K562 (cell line): Measurements from ENCODE around the gene GNAZ. TPM values are rescaled to one million over a fixed set of nuclear protein-coding genes. Genes with fewer than 3 reads are reported as not detected.
A peak's percentile ranks its signal among the peaks of the same experiment; 100 is the strongest.

Source experiments
- ATAC-seq: fragments of 200-7000 bp; cut with Tn5 transposase; 3 replicates; pipeline ENCODE4 v1.9.1; 2020; ENCODE audit warnings: moderate library complexity
- BruUV-seq: library from RNA; stranded (reverse); fragments of 400-500 nt; replicated peaks from 2 replicates; lab custom pipeline; 2021; lab: Mats Ljungman, UMichigan
- CTCF ChIA-PET: fragments of 300-600 bp; formaldehyde crosslinking; extraction: SDS; loops from one replicate; lab custom pipeline; 2021; ENCODE audit warnings: low intra/inter-chr PET ratio; lab: Yijun Ruan, JAX
- POLR2A ChIA-PET: fragments of 300-600, 350-650 bp; sonication (Branson Sonifier 250); formaldehyde crosslinking; extraction: SDS; loops from one replicate; lab custom pipeline; 2021; ENCODE audit warnings: antibody characterized with exemption, inconsistent platforms; lab: Yijun Ruan, JAX
- DNase-seq, 4 experiments: peaks; one replicate each; pipeline versions ENCODE4 v3.0.0 to v3.0.0-alpha.2; 2011 to 2018; ENCODE audit warnings: low spot score in 3 of 4, mixed read lengths in 3 of 4; ENCODE audit errors: extremely low read depth in 1 of 4
- FAIRE-seq: peaks from 2 replicates; lab custom pipeline; 2011; peaks lifted over from hg19 to GRCh38; lab: Jason Lieb, UNC
- H2AFZ ChIP-seq: 2 replicates; pipeline ENCODE4 v1.6.0; 2011; ENCODE audit warnings: low read depth, low read length, control low read depth, inconsistent platforms
- H3K27ac ChIP-seq: fragments of 200-600 bp; 3 replicates; pipeline ENCODE4 v1.8.0; 2011; ENCODE audit warnings: low read depth, mild to moderate bottlenecking, control low read depth, inconsistent platforms, low read length, moderate library complexity, mixed read lengths; ENCODE audit errors: extremely low read depth
- H3K27me3 ChIP-seq, 2 experiments: fragments of 300-600 bp in 1 of 2; 2 replicates in 1 of 2; 3 replicates in 1 of 2; pipeline versions ENCODE4 v1.6.0 to v1.8.0; 2011; ENCODE audit warnings: inconsistent platforms in 2 of 2, low read length in 2 of 2, mild to moderate bottlenecking in 1 of 2, mixed read lengths in 1 of 2, moderate library complexity in 1 of 2; ENCODE audit not compliant: control insufficient read depth in 2 of 2, insufficient read depth in 2 of 2
- H3K36me3 ChIP-seq: fragments of 300-600 bp; 3 replicates; pipeline ENCODE4 v1.8.0; 2011; ENCODE audit warnings: mild to moderate bottlenecking, low read length, inconsistent platforms; ENCODE audit not compliant: control insufficient read depth, insufficient read depth
- H3K4me1 ChIP-seq, 2 experiments: fragments of 200-600 bp in 1 of 2; replicated peaks in 1 of 2; 2 replicates in 1 of 2; 3 replicates in 1 of 2; pipeline versions ENCODE4 v1.5.1 to v1.8.0; 2011; ENCODE audit warnings: inconsistent platforms in 2 of 2, low read length in 2 of 2, mild to moderate bottlenecking in 1 of 2, mixed read lengths in 1 of 2, moderate library complexity in 1 of 2; ENCODE audit not compliant: control insufficient read depth in 2 of 2, insufficient read depth in 2 of 2
- H3K4me2 ChIP-seq: 2 replicates; pipeline ENCODE4 v1.6.1; 2011; ENCODE audit warnings: low read length, control low read depth, inconsistent platforms, mixed read lengths; ENCODE audit not compliant: insufficient read depth
- H3K4me3 ChIP-seq: fragments of 200-600 bp; sonication (generic), shearing (Covaris generic); 2 replicates; pipeline ENCODE4 v1.5.1; 2016; ENCODE audit warnings: control low read depth, inconsistent platforms
- H3K79me2 ChIP-seq: fragments of 200-600 bp; 3 replicates; pipeline ENCODE4 v1.8.0; 2011; ENCODE audit warnings: low read length, inconsistent platforms; ENCODE audit not compliant: control insufficient read depth, insufficient read depth
- H3K9ac ChIP-seq, 2 experiments: 2 replicates each; pipeline versions ENCODE4 v1.6.0 to v1.6.1; 2011; ENCODE audit warnings: low read depth in 2 of 2, low read length in 2 of 2, control low read depth in 1 of 2, inconsistent platforms in 1 of 2, mild to moderate bottlenecking in 1 of 2, mixed read lengths in 1 of 2; ENCODE audit not compliant: insufficient read depth in 1 of 2
- H3K9me1 ChIP-seq: one replicate; pipeline ENCODE4 v1.6.0; 2011; ENCODE audit warnings: inconsistent platforms, mild to moderate bottlenecking, low read length, moderate library complexity; ENCODE audit not compliant: control insufficient read depth, insufficient read depth
- H3K9me3 ChIP-seq: replicated peaks from 2 replicates; pipeline ENCODE4 v1.5.1; 2011; ENCODE audit warnings: low read depth, low read length, inconsistent platforms; ENCODE audit not compliant: control insufficient read depth, insufficient read depth
- H4K20me1 ChIP-seq: replicated peaks from 2 replicates; pipeline ENCODE4 v1.6.1; 2011; ENCODE audit warnings: low read length, inconsistent platforms, mixed read lengths; ENCODE audit not compliant: control insufficient read depth, insufficient read depth
- CGGBP1 ChIP-seq: fragments of 250-450 bp; sonication (Bioruptor Pico); IDR thresholded peaks from 2 replicates; pipeline ENCODE4 v1.9.0; 2021; ENCODE audit warnings: mild to moderate bottlenecking
- CTCF ChIP-seq, 3 experiments: IDR thresholded peaks in 2 of 3; conservative IDR thresholded peaks in 1 of 3; 2 replicates each; pipeline ENCODE4 v1.5.1; 2011 to 2012; ENCODE audit warnings: low read length in 3 of 3, mild to moderate bottlenecking in 3 of 3, control low read depth in 2 of 3, improper control_type of control experiment in 1 of 3, inconsistent platforms in 1 of 3, low read depth in 1 of 3, mixed read lengths in 1 of 3, moderate library complexity in 1 of 3; ENCODE audit not compliant: insufficient read depth in 2 of 3
- GATAD2B ChIP-seq: fragments of 450-650 bp; IDR thresholded peaks from 2 replicates; pipeline ENCODE4 v1.6.1; 2017; ENCODE audit warnings: mild to moderate bottlenecking, borderline replicate concordance
- SIX5 ChIP-seq, 2 experiments: IDR thresholded peaks; 2 replicates each; pipeline ENCODE4 v1.6.1; 2011; ENCODE audit warnings: low read length in 2 of 2, borderline replicate concordance in 1 of 2, low read depth in 1 of 2, mild to moderate bottlenecking in 1 of 2, moderate library complexity in 1 of 2; ENCODE audit not compliant: insufficient read depth in 1 of 2
- SNRNP70 ChIP-seq: fragments of 200-400 bp; formaldehyde crosslinking; optimal IDR thresholded peaks from 2 replicates; pipeline ENCODE3; 2017; ENCODE audit warnings: low read depth, low read length
- XRCC3 ChIP-seq: fragments of 450-650 bp; IDR thresholded peaks from 2 replicates; pipeline ENCODE4 v1.6.1; 2017; ENCODE audit warnings: mild to moderate bottlenecking, moderate library complexity
- WGBS: fragments of 100-300 bp; shearing (Covaris generic); methylation state at CpG from one replicate; pipeline ENCODE4 v1.1.6; 2016; ENCODE audit warnings: low coverage, mixed read lengths; ENCODE audit not compliant: insufficient coverage; ENCODE audit errors: missing lambda C conversion rate; 5-methylcytosine and 5-hydroxymethylcytosine counted together
- in situ Hi-C: fragments of 300-500 bp; cut with MboI; formaldehyde crosslinking; loops from 4 replicates; pipeline ENCODE4 v1.15.0; 2018; ENCODE audit warnings: inconsistent platforms, mixed read lengths
- intact Hi-C: fragments of 100-400 bp; cut with micrococcal nuclease; formaldehyde crosslinking; loops from 2 replicates; pipeline ENCODE4 v1.14.2; 2022
- polyA plus RNA-seq, 8 experiments: library from polyadenylated mRNA; depleted of rRNA in 4 of 8; stranded (reverse) in 5 of 8; unstranded in 3 of 8; fragments of >200 nt; fragmentation: Nextera tagmentation in 2 of 8; fragmentation: Illumina TruSeq in 1 of 8; extraction: Ambion mirVana in 2 of 8; extraction: Trizol in 1 of 8; gene quantifications; 2 replicates each; pipeline versions ENCODE4 v1.2.1 to v1.2.3, GENCODE V29; 2011 to 2014; ENCODE audit warnings: inconsistent platforms in 1 of 8, missing spikeins in 1 of 8
- total RNA-seq, 7 experiments: library from RNA; depleted of rRNA in 6 of 7; stranded (reverse); fragments of >200 nt in 6 of 7; fragmentation: Illumina TruSeq in 2 of 7; extraction: Trizol in 2 of 7; gene quantifications; 2 replicates each; pipeline versions ENCODE4 v1.2.1 to v1.2.3, GENCODE V29; 2011 to 2021; ENCODE audit warnings: low replicate concordance in 1 of 7

GNAZ gene
- total and polyA plus RNA-seq, 9 of the 15 experiments (the other 6 are each of a cell fraction or from before 2014, with no cell fraction given), result 0.04 to 0.22 (median 0.13) TPM; not detected in 3

DNA sequence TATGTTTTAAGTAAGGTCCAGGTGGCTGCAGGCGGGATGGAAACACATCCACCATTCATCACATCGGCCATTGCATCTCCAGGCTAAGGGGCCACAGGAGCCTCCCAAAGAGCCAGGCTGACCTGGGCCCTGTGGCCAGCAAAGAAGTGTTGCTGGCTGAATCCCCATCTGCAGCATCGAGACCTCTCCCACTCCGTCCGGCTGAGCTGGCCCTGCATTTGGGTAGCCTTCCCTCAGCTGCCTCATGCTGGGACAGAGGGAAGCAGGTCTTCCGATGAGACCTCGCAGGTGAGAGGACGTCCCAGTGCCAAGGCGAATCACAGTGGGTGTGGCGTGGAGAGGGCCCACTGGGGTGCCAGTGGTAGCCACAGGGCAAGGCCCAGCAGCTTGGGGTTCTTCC lies 47.0 kb downstream of the GNAZ start:
- POLR2A ChIA-PET, result interaction anchor here (0.5 to 19.0 kb wide), 8 partner anchors 10 to 898 kb away, joined by 3 to 414 read pairs (median 5); no protein-coding TSS in a partner anchor
- H4K20me1 ChIP-seq, result peaks cover 84% of the 10 kb centered on the region
- CTCF ChIA-PET, result interaction anchor here (1.1 kb wide), 1 partner anchor 12 kb away, joined by 3 read pairs; no protein-coding TSS in a partner anchor
- H3K36me3 ChIP-seq, result no peaks in the 10 kb centered on the region
- FAIRE-seq, result no peak
- no peak overlapping the region for H3K4me2 ChIP-seq
- peaks cover 14% of the 10 kb centered on the region for H3K9me1 ChIP-seq
- H2AFZ ChIP-seq, result no peak overlapping the region
- H3K4me1 ChIP-seq, result peaks cover 9 to 32% of the 10 kb centered on the region in 2 experiments; a peak in 4 of 5 replicates
- intact Hi-C loops, result no loop called here
- no peak overlapping the region for H3K27ac ChIP-seq
- peaks cover 50 to 98% of the 10 kb centered on the region in 2 experiments; a peak in 4 of 5 replicates for H3K27me3 ChIP-seq
- H3K9ac ChIP-seq, result peak overlapping the region in 1 of 2 experiments; percentile 27; a peak in 2 of 4 replicates
- 2% methylated on average over 10 of the region's 10 CpGs for WGBS
- H3K79me2 ChIP-seq, result no peaks in the 10 kb centered on the region
- in situ Hi-C loops, result no loop called here
- no peak for ATAC-seq
- no peak overlapping the region for H3K4me3 ChIP-seq
- TF ChIP-seq SNRNP70 (no peak), XRCC3 (no peak), CTCF (IDR thresholded peaks at IDR 0.05 in 2 of 3, conservative IDR thresholded peaks at IDR 0.05 in 1 of 3; ENCODE audit: insufficient read depth in 2 of 3, low read depth in 1 of 3, low read length in 3 of 3) (0 out of 6 replicates have a peak, but pooled peaks of 1 of the 3 experiments have one; percentile 1), GATAD2B (no peak), SIX5 (IDR thresholded peaks at IDR 0.05; ENCODE audit: borderline replicate concordance in 1 of 2, insufficient read depth in 1 of 2, low read depth in 1 of 2, low read length in 2 of 2) (peak in 1 of 2 experiments; percentile 27; a peak in 1 of 4 replicates), CGGBP1 (CRISPR knock-in tag) (no peak)
- DNase-seq, result peak in 3 of 4 experiments; percentile 53 to 57 (median 56)
- no TSS peak for BruUV-seq
- no peaks in the 10 kb centered on the region for H3K9me3 ChIP-seq
